GM19035 (cell line): ENCODE measurements around the gene CBY1.

ENCODE experiments used
- ATAC-seq: cut with Tn5 transposase; IDR thresholded peaks from one replicate; pipeline ENCODE4 v1.9.1; 2021; ENCODE audit not compliant: unreplicated experiment

The CBY1 gene

DNA sequence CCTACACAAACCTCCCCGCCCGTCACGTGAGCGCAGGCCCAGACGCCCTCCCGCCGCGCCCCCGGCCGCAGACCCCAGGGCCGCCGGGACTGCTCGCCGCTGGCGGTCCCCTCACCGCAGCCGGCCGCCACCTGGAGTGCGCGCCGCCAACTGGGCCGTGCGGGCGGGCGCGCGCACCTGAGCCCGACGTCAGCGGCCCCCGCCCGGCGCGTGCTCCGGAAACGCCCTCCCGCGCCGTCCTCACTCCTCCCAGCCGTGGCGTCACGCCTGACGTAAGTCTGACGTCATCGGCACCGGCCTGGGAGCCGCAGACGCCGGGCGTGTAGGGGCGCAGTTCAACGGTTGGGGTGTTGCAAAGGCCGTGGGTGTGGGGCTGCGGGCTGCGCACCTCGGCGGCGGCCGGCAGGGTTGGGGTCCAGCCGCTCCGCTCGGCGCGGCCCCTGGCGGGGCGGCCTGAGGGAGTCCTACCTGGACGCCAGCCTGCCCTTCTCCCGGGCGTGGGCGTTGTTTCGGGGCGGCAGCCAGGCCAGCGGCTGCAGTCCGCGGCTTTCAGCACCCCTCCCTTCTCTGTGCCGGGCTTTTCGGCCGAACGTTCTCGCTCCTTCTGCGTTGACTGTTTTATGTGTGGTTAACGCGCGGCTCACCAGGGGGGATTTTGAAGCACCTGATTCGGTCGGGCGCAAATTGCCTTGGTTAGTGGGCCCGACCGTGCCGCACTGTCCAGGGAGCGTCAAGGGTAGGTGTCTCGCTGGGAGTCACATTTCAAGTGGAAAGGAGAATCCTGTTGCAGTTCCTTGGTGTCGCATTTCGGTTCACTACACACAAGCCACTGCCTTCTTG lies 44.6 kb downstream of the CBY1 start, which contains the start of gene JOSD1:
Gene JOSD1 (minus strand): TSS at position 155 of the 840 bp plus-strand sequence. CDS start 956 bp downstream, outside the sequence.
- peak; percentile 44 for ATAC-seq

DNA sequence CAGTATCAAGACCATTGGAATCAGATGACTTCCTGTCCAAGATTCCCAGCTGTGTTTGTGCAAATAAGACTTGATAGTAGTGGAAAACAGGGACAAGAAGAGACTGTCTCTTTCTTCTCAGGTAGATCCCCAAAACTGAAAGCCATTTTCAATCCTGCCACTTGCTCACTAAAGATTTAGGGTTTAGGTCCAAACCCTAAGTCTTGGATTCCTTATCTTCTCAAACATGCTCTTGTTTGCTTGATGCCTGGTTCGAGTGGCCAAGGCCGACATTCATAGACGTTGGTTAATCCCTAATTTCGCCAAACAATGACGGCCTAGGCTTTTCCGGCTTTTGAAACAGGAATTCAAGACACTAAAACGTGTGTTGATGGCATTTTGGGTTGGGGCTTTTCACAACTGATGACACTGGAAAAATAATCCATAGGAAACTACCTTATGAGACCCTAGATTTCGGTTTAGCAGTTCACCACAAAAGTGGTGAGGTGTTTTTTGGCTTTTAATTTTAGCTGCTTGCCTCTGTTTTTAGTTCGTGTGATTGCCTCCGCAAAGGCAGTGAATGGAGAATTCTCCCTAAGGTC lies 48.3 kb downstream of the CBY1 start:
- no peak for ATAC-seq

DNA sequence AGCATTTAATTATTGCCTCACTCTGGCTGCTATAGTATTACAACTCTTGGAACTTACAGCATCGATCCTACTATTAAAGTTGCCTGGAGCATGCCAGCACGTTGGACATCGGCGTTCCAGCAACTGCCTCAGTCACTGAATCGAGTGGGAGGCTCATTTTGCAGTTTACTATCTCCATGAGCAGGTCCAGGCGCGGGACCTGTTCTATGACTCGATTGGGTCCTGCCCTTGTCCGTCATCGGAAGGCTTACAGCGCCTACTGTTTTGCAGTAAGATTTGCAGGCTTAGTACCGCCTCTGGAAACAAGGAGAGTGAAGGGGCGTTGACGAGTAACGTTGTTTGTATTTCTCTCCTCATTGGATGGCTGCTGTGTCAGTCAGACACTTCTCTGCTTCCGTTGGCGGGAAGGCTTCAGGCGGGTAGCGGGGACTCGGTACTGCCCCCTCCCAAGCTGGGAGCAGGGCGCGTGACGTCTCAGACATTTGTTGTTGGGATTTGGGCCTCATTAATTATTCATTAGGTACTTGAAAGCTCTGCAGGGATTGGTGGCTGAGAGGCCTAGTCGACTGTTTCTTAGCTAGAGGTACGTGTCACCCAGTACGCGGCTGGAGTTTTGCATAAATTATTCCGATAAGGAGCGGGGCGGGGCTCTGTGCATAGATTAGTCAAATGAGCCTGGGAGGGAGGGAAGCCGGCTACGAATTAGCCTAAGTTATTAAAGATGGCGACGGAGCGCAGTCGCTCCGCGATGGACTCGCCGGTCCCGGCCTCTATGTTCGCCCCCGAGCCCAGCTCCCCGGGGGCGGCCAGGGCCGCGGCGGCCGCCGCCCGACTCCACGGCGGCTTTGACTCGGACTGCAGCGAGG lies 49.0 kb downstream of the CBY1 start, which contains the start of gene GTPBP1:
Gene GTPBP1 (plus strand): TSS at position 710 of the 866 bp plus-strand sequence. CDS start 12 bp downstream, at position 722.
- ATAC-seq: peak; percentile 70

DNA sequence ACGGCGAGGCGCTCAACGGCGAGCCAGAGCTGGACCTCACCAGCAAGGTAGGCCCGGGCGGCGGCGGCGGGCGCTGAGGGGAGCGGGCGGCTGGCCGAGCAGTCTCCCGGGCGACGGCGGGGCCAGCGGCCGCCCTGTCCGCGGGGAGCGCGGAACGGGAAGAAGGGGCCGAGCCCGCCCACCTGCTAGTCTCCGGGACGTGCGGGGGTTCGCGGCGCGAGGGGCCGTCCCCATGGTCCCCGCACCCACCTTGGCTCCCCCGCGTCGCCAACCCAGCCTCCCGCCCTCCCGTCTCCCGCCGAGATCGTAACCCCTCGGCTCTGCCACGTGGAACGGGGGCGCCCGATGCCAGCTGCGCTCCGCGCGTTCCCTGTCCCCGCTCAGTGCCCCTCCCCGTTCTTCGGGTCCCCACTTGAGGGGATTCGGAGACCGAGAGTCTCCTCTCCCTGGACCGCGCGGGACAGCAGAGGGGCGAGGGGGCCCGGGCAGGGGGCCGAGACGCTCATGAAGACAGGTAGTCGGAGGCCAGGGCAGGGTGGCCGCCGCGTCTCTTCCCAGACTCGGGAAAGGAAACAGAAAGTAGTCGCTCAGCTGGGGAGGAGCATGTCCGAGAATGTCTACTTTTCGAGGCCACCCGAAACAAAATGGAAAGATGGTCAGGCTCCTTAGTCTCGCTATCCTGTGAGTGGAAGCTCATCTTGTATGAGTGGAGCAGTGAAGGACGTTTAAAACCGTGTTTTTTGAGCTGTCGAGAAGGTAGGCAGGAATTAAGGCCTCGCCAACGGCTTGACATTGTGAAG lies 49.9 kb downstream of the CBY1 start:
- ATAC-seq: peak; percentile 3

DNA sequence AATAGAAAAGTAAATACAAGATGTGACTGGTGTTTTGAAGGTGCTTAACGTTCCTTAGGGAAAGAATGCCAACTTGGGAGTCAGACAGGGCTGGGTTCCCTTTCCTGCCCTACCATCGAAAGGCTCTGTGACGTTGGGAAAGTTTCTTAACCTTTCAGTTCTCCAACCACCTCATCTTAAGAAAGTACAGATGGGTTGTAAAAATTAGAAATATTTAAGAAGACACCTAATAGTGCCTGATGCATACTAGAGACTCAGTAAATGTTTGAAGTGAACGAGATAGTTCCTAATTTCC lies 50.4 kb downstream of the CBY1 start:
- ATAC-seq: no peak

GRCh38 chr22:38707346-38707745 lies 50.9 kb downstream of the CBY1 start:
- no peak for ATAC-seq

DNA sequence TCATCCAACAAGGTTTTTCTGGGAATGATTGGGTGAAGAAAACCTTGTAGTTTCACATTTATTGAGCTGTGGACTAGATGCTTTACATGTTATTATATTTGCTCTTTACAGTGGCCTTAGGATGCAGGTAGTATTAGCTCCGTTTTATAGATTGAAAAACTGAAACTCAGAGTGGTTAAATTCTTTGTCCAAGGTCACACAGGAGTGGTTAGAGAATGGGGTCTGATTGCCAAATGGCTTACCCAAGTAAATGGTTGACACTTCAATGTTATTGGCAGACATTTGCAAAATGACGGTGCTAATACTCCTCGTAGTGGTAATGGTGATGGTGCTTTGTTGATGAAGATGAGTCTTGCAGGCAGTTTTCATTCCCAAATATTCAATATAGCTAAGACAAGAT lies 51.5 kb downstream of the CBY1 start:
- no peak for ATAC-seq

DNA sequence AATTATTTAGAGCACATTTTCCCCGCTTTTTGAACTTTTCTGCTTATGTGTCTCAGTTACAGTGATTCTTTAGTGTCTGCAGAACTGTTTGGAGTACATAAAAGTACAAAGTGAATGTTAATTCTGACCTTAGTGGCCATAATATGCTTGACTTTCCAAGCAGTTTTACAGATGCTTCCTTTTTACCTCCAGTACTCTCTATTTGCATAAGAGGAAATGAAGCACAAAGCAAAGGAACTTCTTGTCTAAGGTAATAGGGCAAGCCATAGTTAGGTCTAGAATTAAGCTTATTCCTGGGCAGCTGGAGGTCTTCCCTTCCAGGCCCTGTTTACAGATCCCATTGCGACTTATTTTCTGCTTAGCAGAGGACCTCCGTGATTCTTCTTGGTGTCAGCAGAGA lies 52.9 kb downstream of the CBY1 start:
- no peak for ATAC-seq

- ATAC-seq: no peak
These were observed 53.9 kb downstream of the CBY1 start for GRCh38 chr22:38710351-38710750.

- no peak for ATAC-seq
These were observed 54.4 kb downstream of the CBY1 start for GRCh38 chr22:38710866-38711265.

DNA sequence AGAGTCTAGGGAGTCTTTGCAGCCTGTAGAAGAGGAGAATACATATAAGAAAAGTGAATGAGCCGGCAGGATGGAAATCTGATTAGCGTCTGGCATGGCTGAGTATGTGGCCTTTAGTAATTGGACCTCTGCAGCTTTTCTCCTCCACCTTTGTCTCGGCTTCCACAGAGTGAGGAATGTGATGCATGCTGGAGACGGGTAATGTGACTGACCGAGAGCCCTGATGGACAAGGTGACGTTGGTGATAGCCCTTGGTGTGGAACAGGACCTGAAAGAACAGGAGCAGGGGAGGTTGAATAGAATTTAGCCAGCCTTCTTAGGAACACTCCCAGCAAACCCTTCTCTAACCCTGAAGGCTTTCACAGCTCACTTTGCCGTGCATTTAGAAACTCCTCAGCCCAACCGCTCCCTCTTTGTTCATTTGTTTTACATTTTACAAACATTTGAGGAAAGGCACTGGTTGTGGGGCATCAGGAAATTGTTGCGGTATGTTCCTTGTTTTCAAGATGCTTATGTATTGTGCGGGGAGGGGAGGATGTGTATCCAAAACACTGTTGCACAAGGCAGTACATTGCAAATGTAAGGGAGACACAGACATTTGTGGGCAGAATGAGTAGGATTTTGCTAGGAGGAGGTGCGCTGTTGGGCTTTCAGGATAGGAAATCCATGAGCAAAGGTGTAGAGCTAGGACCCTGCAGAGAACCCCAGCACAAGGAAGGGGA lies 56.2 kb downstream of the CBY1 start:
- ATAC-seq: no peak

GRCh38 chr22:38713921-38714320 lies 57.5 kb downstream of the CBY1 start:
- no peak for ATAC-seq

DNA sequence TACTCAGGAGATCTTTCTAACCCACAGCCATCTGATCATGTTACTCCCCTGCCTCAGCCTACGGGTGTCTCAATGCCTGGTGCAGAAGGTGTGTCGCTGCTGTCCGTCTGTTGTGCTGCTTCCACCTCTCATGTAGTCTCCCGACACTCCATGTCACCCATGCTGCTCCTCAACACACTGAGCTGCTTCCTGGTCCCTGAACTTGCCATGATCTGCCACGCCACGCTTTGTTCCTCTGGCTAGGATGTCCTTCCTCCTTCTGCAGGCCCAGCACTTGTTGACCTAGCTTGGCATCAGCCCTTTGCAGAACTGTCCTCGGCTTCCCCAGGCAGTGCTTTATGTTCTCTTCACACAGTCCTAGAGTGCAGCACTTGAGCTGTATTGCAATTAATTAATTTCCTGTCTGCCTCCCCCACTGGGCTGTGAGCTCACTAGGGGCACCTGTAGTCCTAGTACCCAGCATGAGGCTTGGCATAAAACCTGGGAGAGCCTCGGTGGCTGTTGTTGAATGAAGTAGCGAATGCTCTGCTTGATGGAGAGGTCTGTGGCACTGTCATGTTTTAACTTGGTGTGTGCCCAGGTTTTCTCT lies 58.8 kb downstream of the CBY1 start:
- no peak for ATAC-seq

DNA sequence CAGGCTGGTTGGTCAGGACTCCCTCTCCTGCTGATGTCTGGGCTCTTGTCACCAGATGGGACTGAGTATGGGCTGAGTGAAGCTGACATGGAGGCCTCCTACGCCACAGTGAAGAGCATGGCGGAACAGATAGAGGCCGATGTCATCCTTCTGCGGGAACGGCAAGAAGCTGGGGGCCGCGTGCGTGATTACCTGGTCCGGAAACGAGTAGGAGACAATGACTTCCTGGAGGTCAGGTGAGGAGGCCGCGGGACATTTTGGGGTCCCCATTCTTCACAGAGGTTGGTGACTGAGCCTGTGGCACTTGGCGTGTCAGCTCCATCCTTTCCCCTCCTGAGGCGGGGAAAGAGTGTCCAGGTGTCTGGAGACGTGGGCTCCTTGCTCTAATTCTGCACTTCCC lies 59.4 kb downstream of the CBY1 start:
- ATAC-seq: no peak

DNA sequence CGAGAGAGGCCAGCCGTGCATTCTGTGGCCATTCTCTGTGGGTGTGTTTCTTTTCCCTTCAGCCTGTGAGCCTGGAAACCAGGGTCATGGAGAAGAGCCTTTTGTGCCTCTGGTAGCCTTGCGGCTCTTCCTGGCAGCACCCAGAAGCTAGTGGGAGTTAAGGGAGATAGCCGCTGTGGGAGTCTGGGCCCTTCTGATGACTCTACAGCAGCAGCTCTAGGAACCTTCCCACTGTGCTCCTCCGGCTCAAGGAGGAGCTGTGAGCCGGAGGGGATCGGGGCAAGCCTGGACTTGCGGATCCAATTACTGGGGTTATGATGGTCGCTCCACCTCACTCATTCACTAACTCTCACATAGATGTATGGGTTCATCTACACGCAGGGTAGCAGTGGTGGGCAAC lies 59.8 kb downstream of the CBY1 start:
- no peak for ATAC-seq

- ATAC-seq: no peak
These were observed 60.4 kb downstream of the CBY1 start for GRCh38 chr22:38716826-38717225.

DNA sequence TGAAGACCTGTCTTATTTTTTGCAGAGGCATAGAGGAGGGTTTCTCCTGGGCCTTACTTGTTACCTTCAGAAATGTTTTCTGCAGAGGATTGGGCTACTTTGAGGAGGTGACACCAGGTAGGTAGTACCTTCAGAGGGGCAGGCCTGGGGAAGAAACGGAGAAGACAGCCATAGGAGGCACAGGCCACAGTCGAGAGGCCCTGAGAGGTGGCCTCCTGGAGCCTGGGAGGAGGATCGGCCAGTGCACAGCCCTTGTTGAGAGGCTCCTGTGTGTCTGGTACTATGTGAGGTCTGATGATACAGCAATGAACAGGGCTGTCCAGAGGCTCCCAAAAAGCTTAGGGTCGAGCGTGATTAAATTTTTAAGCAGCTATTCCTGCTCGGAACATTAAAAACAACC lies 60.8 kb downstream of the CBY1 start:
- no peak for ATAC-seq

DNA sequence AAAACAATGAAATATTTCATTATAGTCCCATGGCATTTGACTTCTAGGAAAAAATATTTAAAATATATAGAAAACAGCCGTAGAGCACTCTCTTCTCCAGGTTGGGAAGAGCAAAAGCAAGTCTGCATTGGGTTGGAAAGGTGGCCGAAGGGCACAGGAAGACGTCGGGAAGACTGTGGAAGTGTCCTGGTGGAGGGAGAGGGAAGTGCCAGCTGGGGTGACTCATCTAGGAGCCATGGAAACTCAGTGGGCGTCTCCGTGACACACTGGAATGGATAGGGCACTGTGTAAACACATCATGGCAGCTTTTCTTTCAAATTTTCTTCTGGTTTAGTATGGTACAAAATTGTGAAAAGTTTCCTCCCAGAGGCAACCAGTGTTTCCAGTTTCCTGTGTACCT lies 62.0 kb downstream of the CBY1 start:
- no peak for ATAC-seq

- no peak for ATAC-seq
These were observed 62.8 kb downstream of the CBY1 start for GRCh38 chr22:38719196-38719595.

DNA sequence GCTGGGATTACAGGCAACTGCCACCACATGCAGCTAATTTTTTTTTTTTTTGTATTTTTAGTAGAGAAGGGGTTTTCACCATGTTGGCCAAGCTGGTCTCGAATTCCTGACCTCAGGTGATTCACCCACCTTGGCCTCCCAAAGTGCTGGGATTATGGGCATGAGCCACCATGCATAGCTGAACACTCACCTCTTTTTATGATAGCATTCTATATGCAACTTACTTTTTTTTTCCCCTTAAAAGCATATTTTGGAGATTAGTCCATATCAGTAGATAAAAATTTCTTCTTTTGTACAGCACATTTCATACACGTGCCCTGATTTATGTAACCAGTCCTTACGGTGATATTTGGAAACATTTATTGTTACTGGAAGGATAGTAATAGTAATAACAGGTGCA lies 63.9 kb downstream of the CBY1 start:
- ATAC-seq: no peak
